HCT116 (cell line): ENCODE data around the gene AGTR1. TPM values are rescaled to one million over a fixed set of nuclear protein-coding genes. Genes with fewer than 3 reads are reported as not detected.

Source experiments
- ATAC-seq: fragments of 200-7000 bp; cut with Tn5 transposase; 2 replicates; pipeline ENCODE4 v1.9.1; 2020; ENCODE audit warnings: mild to moderate bottlenecking, moderate library complexity
- BruUV-seq: library from RNA; stranded (reverse); fragments of 400-500 nt; replicated peaks from 2 replicates; lab custom pipeline; 2021; lab: Mats Ljungman, UMichigan
- CTCF ChIA-PET: fragments of 300-600 bp; sonication (Branson Sonifier 250); formaldehyde crosslinking; loops from one replicate; lab custom pipeline; 2021; ENCODE audit warnings: antibody characterized with exemption; lab: Charles Lee
- POLR2A ChIA-PET: fragments of 300-600, 350-600 bp; sonication (Branson Sonifier 250); formaldehyde crosslinking; loops from one replicate; lab custom pipeline; 2021; ENCODE audit warnings: antibody characterized with exemption; lab: Charles Lee
- RAD21 ChIA-PET, 2 experiments: fragments of 300-600 bp; sonication (Branson Sonifier 250); formaldehyde crosslinking; loops; one replicate each; lab custom pipeline; 2023; ENCODE audit warnings: low total read pairs in 2 of 2; ENCODE audit not compliant: uncharacterized antibody in 2 of 2, unreplicated experiment in 2 of 2, low non-redundant PET in 1 of 2; lab: Charles Lee
- DNase-seq: peaks from one replicate; pipeline ENCODE4 v3.0.0-alpha.2; 2010; ENCODE audit warnings: low read depth, low spot score
- H2AFZ ChIP-seq: fragments of 200-600 bp; shearing (Covaris generic), sonication (generic); 2 replicates; pipeline ENCODE4 v1.6.1; 2017; ENCODE audit warnings: low read depth, mixed run types, mixed read lengths, antibody characterized with exemption, low read length; ENCODE audit not compliant: poor library complexity, severe bottlenecking
- H3K27ac ChIP-seq: 2 replicates; pipeline ENCODE4 v1.5.1; 2012; ENCODE audit warnings: low read depth, low read length
- H3K27me3 ChIP-seq: fragments of 200-600 bp; sonication (generic); 2 replicates; pipeline ENCODE4 v1.6.1; 2016; ENCODE audit warnings: mixed run types, low read length, mixed read lengths; ENCODE audit not compliant: insufficient read depth
- H3K36me3 ChIP-seq, 2 experiments: fragments of 200-500 bp in 1 of 2; fragments of 200-600 bp in 1 of 2; sonication (Bioruptor generic) in 1 of 2; sonication (generic) in 1 of 2; 2 replicates each; pipeline versions ENCODE4 v1.5.1 to v1.6.1; 2014 to 2016; ENCODE audit warnings: low read length in 2 of 2, inconsistent platforms in 1 of 2, mixed read lengths in 1 of 2, mixed run types in 1 of 2; ENCODE audit not compliant: insufficient read depth in 2 of 2, control insufficient read depth in 1 of 2
- H3K4me1 ChIP-seq, 2 experiments: fragments of 200-600 bp in 1 of 2; sonication (generic) in 1 of 2; 2 replicates each; pipeline versions ENCODE4 v1.5.1 to v1.6.1; 2012 to 2017; ENCODE audit warnings: low read length in 2 of 2, inconsistent platforms in 1 of 2, mild to moderate bottlenecking in 1 of 2, mixed read lengths in 1 of 2, mixed run types in 1 of 2, moderate library complexity in 1 of 2; ENCODE audit not compliant: insufficient read depth in 2 of 2, control insufficient read depth in 1 of 2
- H3K4me2 ChIP-seq: fragments of 200-600 bp; sonication (generic); 2 replicates; pipeline ENCODE4 v1.6.1; 2017; ENCODE audit warnings: mixed run types, low read length, mixed read lengths
- H3K4me3 ChIP-seq, 2 experiments: fragments of 200-600 bp in 1 of 2; sonication (generic) in 1 of 2; replicated peaks in 1 of 2; 2 replicates each; pipeline ENCODE4 v1.5.1; 2011 to 2016; ENCODE audit warnings: low read length in 2 of 2, control low read depth in 1 of 2, low read depth in 1 of 2, mild to moderate bottlenecking in 1 of 2, mixed read lengths in 1 of 2, mixed run types in 1 of 2
- H3K79me2 ChIP-seq: fragments of 200-600 bp; sonication (generic); 2 replicates; pipeline ENCODE4 v1.6.1; 2017; ENCODE audit warnings: mild to moderate bottlenecking, mixed run types, low read length, moderate library complexity, mixed read lengths; ENCODE audit not compliant: insufficient read depth
- H3K9ac ChIP-seq: fragments of 200-600 bp; sonication (generic); 2 replicates; pipeline ENCODE4 v1.6.1; 2016; ENCODE audit warnings: low read length, mixed read lengths
- H3K9me2 ChIP-seq: fragments of 200-600 bp; sonication (generic), shearing (Covaris generic); 2 replicates; pipeline ENCODE4 v1.6.1; 2017; ENCODE audit warnings: mixed run types, mild to moderate bottlenecking, moderate library complexity; ENCODE audit not compliant: insufficient read depth
- H3K9me3 ChIP-seq, 2 experiments: fragments of 200-500 bp in 1 of 2; fragments of 200-600 bp in 1 of 2; sonication (Bioruptor generic) in 1 of 2; sonication (generic) in 1 of 2; 2 replicates each; pipeline ENCODE4 v1.6.1; 2014 to 2017; ENCODE audit warnings: low read length in 2 of 2, mixed read lengths in 2 of 2, inconsistent platforms in 1 of 2, low read depth in 1 of 2, mild to moderate bottlenecking in 1 of 2, mixed run types in 1 of 2, moderate library complexity in 1 of 2; ENCODE audit not compliant: control insufficient read depth in 1 of 2, insufficient read depth in 1 of 2
- H4K20me1 ChIP-seq: fragments of 200-600 bp; sonication (generic), shearing (Covaris generic); 2 replicates; pipeline ENCODE4 v1.6.1; 2017; ENCODE audit warnings: mixed run types, mild to moderate bottlenecking, moderate library complexity; ENCODE audit not compliant: insufficient read depth
- ATF3 ChIP-seq: IDR thresholded peaks from 2 replicates; pipeline ENCODE4 v1.6.1; 2012
- CBX3 ChIP-seq: IDR thresholded peaks from 2 replicates; pipeline ENCODE4 v1.6.1; 2012; ENCODE audit warnings: low read depth
- CEBPB ChIP-seq: IDR thresholded peaks from 2 replicates; pipeline ENCODE4 v1.6.1; 2012; ENCODE audit warnings: low read depth
- ELF1 ChIP-seq: IDR thresholded peaks from 2 replicates; pipeline ENCODE4 v1.6.1; 2012; ENCODE audit warnings: low read depth, borderline replicate concordance
- FOSL1 ChIP-seq: IDR thresholded peaks from 2 replicates; pipeline ENCODE4 v1.6.1; 2012; ENCODE audit warnings: low read depth
- JUND ChIP-seq: IDR thresholded peaks from 2 replicates; pipeline ENCODE4 v1.6.1; 2012
- MAX ChIP-seq: IDR thresholded peaks from 2 replicates; pipeline ENCODE4 v1.6.1; 2012
- POLR2A ChIP-seq: IDR thresholded peaks from 2 replicates; pipeline ENCODE4 v1.7.0; 2011; ENCODE audit warnings: borderline replicate concordance; ENCODE audit not compliant: insufficient read depth, insufficient read length; ENCODE audit errors: extremely low read depth
- POLR2AphosphoS5 ChIP-seq: IDR thresholded peaks from 2 replicates; pipeline ENCODE4 v1.6.1; 2011; ENCODE audit warnings: mild to moderate bottlenecking, low read depth, low read length, moderate library complexity
- SP1 ChIP-seq: IDR thresholded peaks from 2 replicates; pipeline ENCODE4 v1.6.1; 2012; ENCODE audit warnings: low read depth
- TCF7L2 ChIP-seq: IDR thresholded peaks from 2 replicates; pipeline ENCODE4 v1.7.0; 2011; ENCODE audit warnings: borderline replicate concordance, inconsistent platforms; ENCODE audit not compliant: insufficient read depth, insufficient read length; ENCODE audit errors: extremely low read depth
- YY1 ChIP-seq: IDR thresholded peaks from 2 replicates; pipeline ENCODE4 v1.6.1; 2011; ENCODE audit warnings: low read length, low read depth, moderate library complexity, mild to moderate bottlenecking; ENCODE audit not compliant: insufficient replicate concordance; ENCODE audit errors: extremely low read depth
- ZNF274 ChIP-seq: fragments of 200-500 bp; sonication (Bioruptor generic); IDR thresholded peaks from 2 replicates; pipeline ENCODE4 v1.6.1; 2014; ENCODE audit warnings: mild to moderate bottlenecking, low read depth, low read length, inconsistent platforms
- intact Hi-C: fragments of 100-400 bp; cut with micrococcal nuclease; formaldehyde crosslinking; loops from 2 replicates; pipeline ENCODE4 v1.10.0; 2022
- total RNA-seq: library from RNA; stranded (reverse); gene quantifications from one replicate; pipeline ENCODE4 v1.2.1, GENCODE V29; 2021; ENCODE audit not compliant: unreplicated experiment

Gene AGTR1
- total RNA-seq, 1 experiment from 2014 or later = not detected

GRCh38 chr3:148707601-148708380 lies 10.1 kb downstream of the AGTR1 start:
- Histone ChIP-seq H2AFZ (peak overlapping the region; percentile 55), H4K20me1 (no peaks in the 10 kb centered on the region), H3K9me2 (no peaks in the 10 kb centered on the region), H3K79me2 (no peaks in the 10 kb centered on the region), H3K4me1 (peaks cover 0 to 5% of the 10 kb centered on the region in 2 experiments; a peak in 1 of 4 replicates), H3K4me2 (no peak overlapping the region), H3K27me3 (no peaks in the 10 kb centered on the region), H3K4me3 (no peak overlapping the region), H3K9me3 (no peaks in the 10 kb centered on the region), H3K36me3 (no peaks in the 10 kb centered on the region), H3K9ac (no peak overlapping the region), H3K27ac (no peak overlapping the region)
- POLR2A ChIA-PET = no interaction called here
- no peak for DNase-seq
- no TSS peak for BruUV-seq
- CTCF ChIA-PET = interaction anchor here (1.3 to 1.8 kb wide), 2 partner anchors 9 to 11 kb away, joined by 3 to 6 read pairs; no protein-coding TSS in a partner anchor
- RAD21 ChIA-PET = no interaction called here
- no peak for ATAC-seq
- intact Hi-C loops = no loop called here
- TF ChIP-seq ATF3 = no peak
- no peak for TF ChIP-seq JUND
- no peak for TF ChIP-seq TCF7L2
- TF ChIP-seq YY1 = no peak
- TF ChIP-seq MAX = no peak
- no peak for TF ChIP-seq ZNF274
- no peak for TF ChIP-seq POLR2AphosphoS5
- TF ChIP-seq SP1 = no peak
- no peak for TF ChIP-seq CBX3
- TF ChIP-seq FOSL1 = no peak
- no peak for TF ChIP-seq CEBPB
- TF ChIP-seq POLR2A = no peak
- TF ChIP-seq ELF1 = no peak
- TF ChIP-seq, all 23 proteins: peak for 0
